SKM-1 (cell line): ENCODE data around the gene PDGFD.

Experiments used
- DNase-seq: peaks from one replicate; lab custom pipeline; 2025; ENCODE audit not compliant: unreplicated experiment; lab: John Stamatoyannopoulos, UW

PDGFD gene

GRCh38 chr11:104164028-104164520 lies at the start of gene PDGFD:
PDGFD (minus strand) TSS chr11:104164147.
- no peak for DNase-seq

- DNase-seq = no peak
Observed at GRCh38 chr11:104206936-104207335, 43.0 kb upstream of the PDGFD start.

GRCh38 chr11:104205838-104206237 lies 41.9 kb upstream of the PDGFD start:
- DNase-seq = no peak

- DNase-seq = no peak
Observed at GRCh38 chr11:104200688-104201087, 36.7 kb upstream of the PDGFD start.

- no peak for DNase-seq
Observed at GRCh38 chr11:104199053-104199452, 35.1 kb upstream of the PDGFD start.

GRCh38 chr11:104198576-104198975 lies 34.6 kb upstream of the PDGFD start:
- peak; percentile 10 for DNase-seq

GRCh38 chr11:104191124-104191523 lies 27.2 kb upstream of the PDGFD start:
- no peak for DNase-seq

- DNase-seq = no peak
Observed at GRCh38 chr11:104183593-104183992, 19.6 kb upstream of the PDGFD start.

GRCh38 chr11:104175769-104176168 lies 11.8 kb upstream of the PDGFD start:
- DNase-seq = no peak

- DNase-seq = no peak
Observed at GRCh38 chr11:104169091-104169490, 5.1 kb upstream of the PDGFD start.

GRCh38 chr11:104165014-104165413 lies 1.1 kb upstream of the PDGFD start:
- no peak for DNase-seq

- DNase-seq = no peak
Observed at GRCh38 chr11:104163100-104164027, 583 bp downstream of the PDGFD start.

- DNase-seq = no peak
Observed at GRCh38 chr11:104161751-104162450, 2.0 kb downstream of the PDGFD start.

GRCh38 chr11:104159356-104159755 lies 4.6 kb downstream of the PDGFD start:
- DNase-seq = no peak

- DNase-seq = no peak
Observed at GRCh38 chr11:104155375-104155774, 8.6 kb downstream of the PDGFD start.

- DNase-seq = no peak
Observed at GRCh38 chr11:104154296-104154695, 9.7 kb downstream of the PDGFD start.

GRCh38 chr11:104152941-104153505 lies 10.9 kb downstream of the PDGFD start:
- DNase-seq = no peak

- no peak for DNase-seq
Observed at GRCh38 chr11:104151404-104152204, 12.3 kb downstream of the PDGFD start.

- DNase-seq = no peak
Observed at GRCh38 chr11:104148706-104149105, 15.2 kb downstream of the PDGFD start.

GRCh38 chr11:104148074-104148473 lies 15.9 kb downstream of the PDGFD start:
- no peak for DNase-seq

- DNase-seq = no peak
Observed at GRCh38 chr11:104146943-104147342, 17.0 kb downstream of the PDGFD start.
